Neuron (in vitro differentiated cells): Measurements from ENCODE around the gene NDUFAF5.

Source experiments
- H2AFZ ChIP-seq: one replicate; pipeline ENCODE4 v1.6.1; 2013; ENCODE audit warnings: low read depth, mild to moderate bottlenecking, inconsistent platforms, low read length, moderate library complexity
- H3K27me3 ChIP-seq: one replicate; pipeline ENCODE4 v1.6.1; 2013; ENCODE audit warnings: low read length; ENCODE audit not compliant: insufficient read depth
- H3K36me3 ChIP-seq: one replicate; pipeline ENCODE4 v1.6.1; 2013; ENCODE audit warnings: low read length; ENCODE audit not compliant: insufficient read depth
- H3K4me1 ChIP-seq: one replicate; pipeline ENCODE4 v1.6.1; 2013; ENCODE audit warnings: low read length; ENCODE audit not compliant: insufficient read depth
- H3K4me3 ChIP-seq: 2 replicates; pipeline ENCODE4 v1.5.1; 2013; ENCODE audit warnings: mild to moderate bottlenecking, low read length, moderate library complexity
- H3K9me3 ChIP-seq: one replicate; pipeline ENCODE4 v1.6.1; 2013; ENCODE audit warnings: low read length

Gene NDUFAF5

GRCh38 chr20:13816757-13817156, 31.9 kb downstream of the NDUFAF5 start:
- no peaks in the 10 kb centered on the region for H3K9me3 ChIP-seq
- H3K27me3 ChIP-seq = no peaks in the 10 kb centered on the region
- no peak overlapping the region for H3K4me3 ChIP-seq
- H2AFZ ChIP-seq = no peak overlapping the region
- H3K36me3 ChIP-seq = peaks cover 64% of the 10 kb centered on the region
- H3K4me1 ChIP-seq = no peaks in the 10 kb centered on the region

GRCh38 chr20:13817342-13817741, 32.5 kb downstream of the NDUFAF5 start:
- Histone ChIP-seq H3K4me1 (no peaks in the 10 kb centered on the region), H3K27me3 (no peaks in the 10 kb centered on the region), H3K36me3 (peaks cover 58% of the 10 kb centered on the region), H3K9me3 (no peaks in the 10 kb centered on the region), H3K4me3 (no peak overlapping the region), H2AFZ (no peak overlapping the region)

- H3K4me1 ChIP-seq = no peaks in the 10 kb centered on the region
- H3K27me3 ChIP-seq = no peaks in the 10 kb centered on the region
- H2AFZ ChIP-seq = no peak overlapping the region
- no peak overlapping the region for H3K4me3 ChIP-seq
- no peaks in the 10 kb centered on the region for H3K9me3 ChIP-seq
- peaks cover 34% of the 10 kb centered on the region for H3K36me3 ChIP-seq
Measured at GRCh38 chr20:13819885-13820645, 35.2 kb downstream of the NDUFAF5 start.

GRCh38 chr20:13821876-13822275, 37.0 kb downstream of the NDUFAF5 start:
- Histone ChIP-seq H3K27me3 (no peaks in the 10 kb centered on the region), H2AFZ (no peak overlapping the region), H3K4me3 (no peak overlapping the region), H3K4me1 (no peaks in the 10 kb centered on the region), H3K36me3 (peaks cover 19% of the 10 kb centered on the region), H3K9me3 (no peaks in the 10 kb centered on the region)

- no peak overlapping the region for H2AFZ ChIP-seq
- H3K4me3 ChIP-seq = no peak overlapping the region
- peaks cover 14% of the 10 kb centered on the region for H3K36me3 ChIP-seq
- no peaks in the 10 kb centered on the region for H3K27me3 ChIP-seq
- no peaks in the 10 kb centered on the region for H3K4me1 ChIP-seq
- no peaks in the 10 kb centered on the region for H3K9me3 ChIP-seq
Measured at GRCh38 chr20:13822459-13822858, 37.6 kb downstream of the NDUFAF5 start.

GRCh38 chr20:13824459-13824858, 39.6 kb downstream of the NDUFAF5 start:
- H2AFZ ChIP-seq = no peak overlapping the region
- H3K27me3 ChIP-seq = no peaks in the 10 kb centered on the region
- H3K36me3 ChIP-seq = peaks cover 2% of the 10 kb centered on the region
- no peaks in the 10 kb centered on the region for H3K4me1 ChIP-seq
- H3K4me3 ChIP-seq = no peak overlapping the region
- no peaks in the 10 kb centered on the region for H3K9me3 ChIP-seq

- Histone ChIP-seq H3K27me3 (no peaks in the 10 kb centered on the region), H3K4me3 (no peak overlapping the region), H2AFZ (no peak overlapping the region), H3K4me1 (no peaks in the 10 kb centered on the region), H3K9me3 (no peaks in the 10 kb centered on the region), H3K36me3 (peaks cover 2% of the 10 kb centered on the region)
Measured at GRCh38 chr20:13825465-13825864, 40.6 kb downstream of the NDUFAF5 start.

GRCh38 chr20:13831476-13831875, 46.6 kb downstream of the NDUFAF5 start:
- Histone ChIP-seq H3K36me3 (no peaks in the 10 kb centered on the region), H3K27me3 (no peaks in the 10 kb centered on the region), H3K4me3 (no peak overlapping the region), H3K9me3 (no peaks in the 10 kb centered on the region), H2AFZ (no peak overlapping the region), H3K4me1 (no peaks in the 10 kb centered on the region)

GRCh38 chr20:13838664-13839063, 53.8 kb downstream of the NDUFAF5 start:
- Histone ChIP-seq H3K36me3 (no peaks in the 10 kb centered on the region), H3K27me3 (no peaks in the 10 kb centered on the region), H3K4me1 (peaks cover 3% of the 10 kb centered on the region)

GRCh38 chr20:13839421-13840092, 54.7 kb downstream of the NDUFAF5 start:
- Histone ChIP-seq H3K36me3 (no peaks in the 10 kb centered on the region), H3K27me3 (no peaks in the 10 kb centered on the region), H3K4me3 (no peak overlapping the region), H3K4me1 (peaks cover 3% of the 10 kb centered on the region), H3K9me3 (no peaks in the 10 kb centered on the region), H2AFZ (no peak overlapping the region)

More at GRCh38 chr20:13838664-13839063, 53.8 kb downstream of the NDUFAF5 start:
- H3K9me3 ChIP-seq = no peaks in the 10 kb centered on the region
- no peak overlapping the region for H3K4me3 ChIP-seq
- no peak overlapping the region for H2AFZ ChIP-seq

GRCh38 chr20:13840093-13840465, 55.3 kb downstream of the NDUFAF5 start:
- H3K27me3 ChIP-seq = no peaks in the 10 kb centered on the region
- no peak overlapping the region for H3K4me3 ChIP-seq
- no peak overlapping the region for H2AFZ ChIP-seq
- no peaks in the 10 kb centered on the region for H3K36me3 ChIP-seq
- no peaks in the 10 kb centered on the region for H3K9me3 ChIP-seq
- peaks cover 3% of the 10 kb centered on the region for H3K4me1 ChIP-seq

GRCh38 chr20:13841206-13841605, 56.4 kb downstream of the NDUFAF5 start:
- peaks cover 3% of the 10 kb centered on the region for H3K4me1 ChIP-seq
- H3K27me3 ChIP-seq = no peaks in the 10 kb centered on the region
- no peaks in the 10 kb centered on the region for H3K9me3 ChIP-seq
- H3K4me3 ChIP-seq = no peak overlapping the region
- no peaks in the 10 kb centered on the region for H3K36me3 ChIP-seq
- H2AFZ ChIP-seq = no peak overlapping the region

- no peak overlapping the region for H2AFZ ChIP-seq
- no peak overlapping the region for H3K4me3 ChIP-seq
- no peaks in the 10 kb centered on the region for H3K27me3 ChIP-seq
- H3K9me3 ChIP-seq = no peaks in the 10 kb centered on the region
- peaks cover 3% of the 10 kb centered on the region for H3K4me1 ChIP-seq
- H3K36me3 ChIP-seq = no peaks in the 10 kb centered on the region
Measured at GRCh38 chr20:13844296-13844695, 59.5 kb downstream of the NDUFAF5 start.
